Keratinocyte (primary cell): ENCODE data around the gene EPHB4. TPM values are rescaled to one million over a fixed set of nuclear protein-coding genes. Genes with fewer than 3 reads are reported as not detected.

Source experiments
- DNase-seq: peaks from one replicate; pipeline ENCODE4 v3.0.0-alpha.2; 2011; ENCODE audit warnings: low read depth, missing footprints, low spot score
- FAIRE-seq: peaks from 2 replicates; lab custom pipeline; 2011; peaks lifted over from hg19 to GRCh38; lab: Jason Lieb, UNC
- H2AFZ ChIP-seq: 2 replicates; pipeline ENCODE4 v1.6.0; 2012; ENCODE audit warnings: low read length, control low read depth, inconsistent platforms; ENCODE audit not compliant: control insufficient read depth
- H3K27ac ChIP-seq: 2 replicates; pipeline ENCODE4 v1.5.1; 2011; ENCODE audit warnings: low read length; ENCODE audit not compliant: control insufficient read depth, insufficient read depth
- H3K27me3 ChIP-seq: 3 replicates; pipeline ENCODE4 v1.6.0; 2011; ENCODE audit warnings: low read length; ENCODE audit not compliant: control insufficient read depth, insufficient read depth; ENCODE audit errors: extremely low read depth
- H3K36me3 ChIP-seq, 2 experiments: 2 replicates in 1 of 2; 3 replicates in 1 of 2; pipeline ENCODE4 v1.5.1; 2011; ENCODE audit warnings: low read length in 2 of 2, mild to moderate bottlenecking in 1 of 2; ENCODE audit not compliant: control insufficient read depth in 2 of 2, insufficient read depth in 2 of 2; ENCODE audit errors: extremely low read depth in 1 of 2
- H3K4me1 ChIP-seq: 3 replicates; pipeline ENCODE4 v1.5.1; 2011; ENCODE audit warnings: low read length; ENCODE audit not compliant: control insufficient read depth, insufficient read depth; ENCODE audit errors: extremely low read depth
- H3K4me2 ChIP-seq: 3 replicates; pipeline ENCODE4 v1.6.0; 2011; ENCODE audit warnings: low read depth, low read length; ENCODE audit not compliant: control insufficient read depth, insufficient read depth; ENCODE audit errors: extremely low read depth
- H3K4me3 ChIP-seq, 3 experiments: fragments of 200-600 bp in 1 of 3; sonication (generic) in 1 of 3; 2 replicates in 2 of 3; 3 replicates in 1 of 3; pipeline ENCODE4 v1.5.1; 2011 to 2016; ENCODE audit warnings: low read length in 3 of 3, mild to moderate bottlenecking in 3 of 3, control low read depth in 2 of 3, inconsistent platforms in 1 of 3, low read depth in 1 of 3, mixed read lengths in 1 of 3, mixed run types in 1 of 3, moderate library complexity in 1 of 3; ENCODE audit not compliant: control insufficient read depth in 2 of 3, insufficient read depth in 2 of 3; ENCODE audit errors: extremely low read depth in 1 of 3
- H3K79me2 ChIP-seq: 2 replicates; pipeline ENCODE4 v1.6.0; 2012; ENCODE audit warnings: low read length; ENCODE audit not compliant: control insufficient read depth, insufficient read depth
- H3K9ac ChIP-seq: 3 replicates; pipeline ENCODE4 v1.6.0; 2011; ENCODE audit warnings: low read length; ENCODE audit not compliant: control insufficient read depth, insufficient read depth; ENCODE audit errors: extremely low read depth
- H3K9me1 ChIP-seq: 3 replicates; pipeline ENCODE4 v1.6.0; 2011; ENCODE audit warnings: low read length; ENCODE audit not compliant: control insufficient read depth, insufficient read depth; ENCODE audit errors: extremely low read depth
- H3K9me3 ChIP-seq: 2 replicates; pipeline ENCODE4 v1.5.1; 2012; ENCODE audit warnings: low read depth, low read length; ENCODE audit not compliant: control insufficient read depth
- H4K20me1 ChIP-seq: 3 replicates; pipeline ENCODE4 v1.6.0; 2011; ENCODE audit warnings: low read length; ENCODE audit not compliant: control insufficient read depth, insufficient read depth; ENCODE audit errors: extremely low read depth
- EZH2 ChIP-seq: IDR thresholded peaks from one replicate; pipeline ENCODE4 v1.6.1; 2012; ENCODE audit warnings: inconsistent platforms, mild to moderate bottlenecking, low read length, moderate library complexity
- dilution Hi-C: fragments of 300-500 bp; cut with MboI; formaldehyde crosslinking; loops from one replicate; pipeline ENCODE4 v1.7.0; 2020; ENCODE audit warnings: low sequenced_read_pairs; ENCODE audit not compliant: extremely low pct_ligation_motif_present
- polyA plus RNA-seq, 5 experiments: library from polyadenylated mRNA; depleted of rRNA in 3 of 5; stranded (reverse) in 3 of 5; stranded (forward) in 1 of 5; unstranded in 1 of 5; fragments of >200 nt; gene quantifications; 1 replicate in 1 of 5; 2 replicates in 3 of 5; 3 replicates in 1 of 5; pipeline versions ENCODE4 v1.2.1 to v1.2.3, GENCODE V29; 2011 to 2012; ENCODE audit warnings: missing spikeins in 2 of 5, low read depth in 1 of 5, low replicate concordance in 1 of 5
- TF ChIP-seq, protein P1 (sequence below), 3 experiments: IDR thresholded peaks in 1 of 3; conservative IDR thresholded peaks in 1 of 3; optimal IDR thresholded peaks in 1 of 3; 2 replicates in 2 of 3; 3 replicates in 1 of 3; pipeline versions ENCODE3 to v1.5.1; 2011; ENCODE audit warnings: low read length in 3 of 3, mild to moderate bottlenecking in 3 of 3, moderate library complexity in 2 of 3, control low read depth in 1 of 3, inconsistent platforms in 1 of 3; ENCODE audit not compliant: insufficient read depth in 2 of 3; ENCODE audit errors: extremely low read depth in 1 of 3

Gene EPHB4
- polyA plus RNA-seq, 1 donor (not counting 4 experiments of a cell fraction or from before 2014, with no cell fraction given), result 61.4 TPM

DNA sequence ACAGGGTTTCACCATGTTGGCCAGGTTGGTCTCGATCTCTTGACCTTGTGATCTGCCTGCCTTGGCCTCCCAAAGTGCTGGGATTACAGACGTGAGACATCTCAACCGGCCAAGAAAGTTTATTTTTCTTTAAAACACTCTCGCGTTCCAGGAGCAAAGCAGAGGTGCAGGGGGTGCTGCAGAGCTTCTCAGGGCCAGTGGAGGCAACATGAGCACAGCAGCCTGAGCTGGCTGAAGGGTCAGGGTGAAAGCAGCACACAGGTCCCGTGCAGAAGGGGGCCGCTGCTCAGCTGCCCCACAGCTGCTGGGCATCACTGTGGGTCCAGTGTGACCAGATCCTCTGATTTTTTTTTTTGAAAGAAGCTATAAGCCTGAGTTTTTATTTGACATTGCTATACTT, 46.1 kb downstream of the EPHB4 start:
- dilution Hi-C loops, result no loop called here
- no peaks in the 10 kb centered on the region for H3K27me3 ChIP-seq
- FAIRE-seq (no peak), DNase-seq (no peak)
- H3K9me1 ChIP-seq, result no peaks in the 10 kb centered on the region
- no peaks in the 10 kb centered on the region for H3K4me1 ChIP-seq
- H3K4me3 ChIP-seq, result no peak overlapping the region
- no peak overlapping the region for H2AFZ ChIP-seq
- no peak overlapping the region for H3K27ac ChIP-seq
- H3K9ac ChIP-seq, result no peak overlapping the region
- no peak for TF ChIP-seq EZH2
- TF ChIP-seq, protein P1, sequence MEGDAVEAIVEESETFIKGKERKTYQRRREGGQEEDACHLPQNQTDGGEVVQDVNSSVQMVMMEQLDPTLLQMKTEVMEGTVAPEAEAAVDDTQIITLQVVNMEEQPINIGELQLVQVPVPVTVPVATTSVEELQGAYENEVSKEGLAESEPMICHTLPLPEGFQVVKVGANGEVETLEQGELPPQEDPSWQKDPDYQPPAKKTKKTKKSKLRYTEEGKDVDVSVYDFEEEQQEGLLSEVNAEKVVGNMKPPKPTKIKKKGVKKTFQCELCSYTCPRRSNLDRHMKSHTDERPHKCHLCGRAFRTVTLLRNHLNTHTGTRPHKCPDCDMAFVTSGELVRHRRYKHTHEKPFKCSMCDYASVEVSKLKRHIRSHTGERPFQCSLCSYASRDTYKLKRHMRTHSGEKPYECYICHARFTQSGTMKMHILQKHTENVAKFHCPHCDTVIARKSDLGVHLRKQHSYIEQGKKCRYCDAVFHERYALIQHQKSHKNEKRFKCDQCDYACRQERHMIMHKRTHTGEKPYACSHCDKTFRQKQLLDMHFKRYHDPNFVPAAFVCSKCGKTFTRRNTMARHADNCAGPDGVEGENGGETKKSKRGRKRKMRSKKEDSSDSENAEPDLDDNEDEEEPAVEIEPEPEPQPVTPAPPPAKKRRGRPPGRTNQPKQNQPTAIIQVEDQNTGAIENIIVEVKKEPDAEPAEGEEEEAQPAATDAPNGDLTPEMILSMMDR (optimal IDR thresholded peaks at IDR 0.05 in 1 of 3, IDR thresholded peaks at IDR 0.05 in 1 of 3, conservative IDR thresholded peaks at IDR 0.05 in 1 of 3; ENCODE audit: extremely low read depth in 1 of 3, insufficient read depth in 2 of 3, low read length in 3 of 3), result no peak
- no peaks in the 10 kb centered on the region for H4K20me1 ChIP-seq
- no peaks in the 10 kb centered on the region for H3K9me3 ChIP-seq
- H3K36me3 ChIP-seq, result no peaks in the 10 kb centered on the region
- H3K79me2 ChIP-seq, result no peaks in the 10 kb centered on the region
- no peak overlapping the region for H3K4me2 ChIP-seq

DNA sequence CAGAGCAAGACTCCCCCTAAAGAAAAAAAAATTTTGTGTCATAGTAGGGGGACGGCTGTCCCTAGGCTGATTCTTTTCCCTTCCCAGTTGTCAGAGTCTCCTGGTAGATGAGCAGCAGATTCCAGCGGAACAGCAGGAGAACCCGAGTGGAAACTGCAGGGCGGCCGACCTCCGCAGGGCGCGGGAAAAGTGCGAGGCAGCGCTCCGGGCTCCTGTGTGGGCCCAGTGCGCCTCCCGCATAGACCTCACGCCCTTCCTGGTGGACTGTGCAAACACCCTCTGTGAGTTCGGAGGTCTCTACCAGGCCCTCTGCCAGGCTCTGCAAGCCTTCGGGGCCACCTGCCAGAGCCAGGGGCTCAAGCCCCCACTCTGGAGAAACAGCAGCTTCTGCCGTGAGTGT, 48.0 kb downstream of the EPHB4 start:
- dilution Hi-C loops, result no loop called here
- FAIRE-seq, result no peak

More for the DNA sequence above, 48.0 kb downstream of the EPHB4 start:
- Histone ChIP-seq H3K4me1 (no peaks in the 10 kb centered on the region), H3K27ac (no peak overlapping the region), H2AFZ (no peak overlapping the region), H3K36me3 (no peaks in the 10 kb centered on the region), H3K9me1 (no peaks in the 10 kb centered on the region), H3K4me2 (no peak overlapping the region), H3K9me3 (no peaks in the 10 kb centered on the region), H3K79me2 (no peaks in the 10 kb centered on the region), H3K27me3 (no peaks in the 10 kb centered on the region), H3K4me3 (no peak overlapping the region), H4K20me1 (no peaks in the 10 kb centered on the region), H3K9ac (no peak overlapping the region)
- DNase-seq, result no peak
- TF ChIP-seq, protein P1 (optimal IDR thresholded peaks at IDR 0.05 in 1 of 3, IDR thresholded peaks at IDR 0.05 in 1 of 3, conservative IDR thresholded peaks at IDR 0.05 in 1 of 3; ENCODE audit: extremely low read depth in 1 of 3, insufficient read depth in 2 of 3, low read length in 3 of 3), result no peak
- no peak for TF ChIP-seq EZH2
